Islet of Langerhans (tissue), 1 donor: ENCODE measurements around the gene EREG.
"Not testable (repeated sequence)": the region's sequence is repeated elsewhere in the genome, so short reads cannot be mapped to it uniquely, and the experiment has no call there.

Experiments used
- FAIRE-seq: peaks from one replicate; lab custom pipeline; 2011; peaks lifted over from hg19 to GRCh38; lab: Jason Lieb, UNC

Gene EREG

GRCh38 chr4:74390677-74391076, 25.7 kb downstream of the EREG start:
- FAIRE-seq, result no peak

- no peak for FAIRE-seq
Observed at GRCh38 chr4:74391346-74391745, 26.4 kb downstream of the EREG start.

DNA sequence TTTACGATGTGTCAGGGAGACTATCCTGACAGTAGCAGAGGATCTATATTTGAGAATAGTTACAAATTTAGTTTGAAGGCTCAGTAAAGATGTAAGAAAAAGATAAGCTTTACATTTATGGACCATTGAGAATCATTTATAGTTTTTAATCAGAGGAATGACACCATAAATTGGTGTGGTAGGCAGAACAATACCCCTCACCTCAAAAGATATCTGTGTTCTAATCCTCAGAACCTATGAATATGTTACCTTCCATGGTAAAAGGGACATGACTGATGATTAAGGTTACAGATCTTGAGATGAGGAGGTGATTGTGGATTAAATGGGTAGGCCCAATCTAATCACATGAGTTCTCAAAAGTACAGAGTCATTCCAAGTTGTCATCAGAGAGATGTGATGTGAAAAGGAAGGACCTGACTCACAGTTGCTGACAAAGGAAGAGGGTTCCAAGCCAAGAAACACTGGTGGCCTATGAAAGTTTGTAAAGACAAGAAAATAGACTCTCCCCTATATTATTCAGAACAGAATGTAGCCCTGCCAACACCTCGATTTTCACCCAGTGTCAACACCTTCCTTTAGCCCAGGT, 27.0 kb downstream of the EREG start:
- FAIRE-seq, result no peak

DNA sequence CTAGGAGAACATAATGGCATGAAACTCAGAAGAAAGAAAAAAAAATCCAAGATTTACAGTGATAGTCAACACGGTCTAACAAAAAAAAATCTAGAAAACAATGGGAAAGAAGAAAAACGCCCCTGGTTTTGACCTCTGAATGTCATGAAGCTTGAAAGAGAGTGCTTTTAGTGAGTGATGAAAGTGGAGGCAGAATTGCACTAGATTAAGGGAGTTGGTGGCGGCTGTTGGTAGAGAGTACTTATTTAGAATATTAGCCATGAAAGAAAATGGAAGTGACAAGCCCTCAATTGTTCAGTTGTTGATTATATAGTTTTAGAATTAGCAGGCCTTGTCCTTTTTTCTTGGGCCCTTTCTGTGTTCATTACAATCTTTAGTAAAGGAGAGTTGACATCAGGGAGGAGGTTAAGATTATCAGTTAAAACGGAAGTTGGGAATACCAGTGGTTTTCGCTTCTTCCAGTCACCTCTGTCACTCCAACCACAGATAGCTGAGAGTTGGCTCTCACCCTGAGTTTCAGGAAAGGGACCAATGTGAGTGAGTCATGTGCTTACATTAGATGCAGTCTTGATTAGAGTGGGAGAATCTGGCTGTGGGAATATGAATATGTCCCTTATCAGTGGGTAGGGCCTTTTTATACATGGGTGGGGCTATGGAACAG, 29.7 kb downstream of the EREG start:
- no peak for FAIRE-seq

DNA sequence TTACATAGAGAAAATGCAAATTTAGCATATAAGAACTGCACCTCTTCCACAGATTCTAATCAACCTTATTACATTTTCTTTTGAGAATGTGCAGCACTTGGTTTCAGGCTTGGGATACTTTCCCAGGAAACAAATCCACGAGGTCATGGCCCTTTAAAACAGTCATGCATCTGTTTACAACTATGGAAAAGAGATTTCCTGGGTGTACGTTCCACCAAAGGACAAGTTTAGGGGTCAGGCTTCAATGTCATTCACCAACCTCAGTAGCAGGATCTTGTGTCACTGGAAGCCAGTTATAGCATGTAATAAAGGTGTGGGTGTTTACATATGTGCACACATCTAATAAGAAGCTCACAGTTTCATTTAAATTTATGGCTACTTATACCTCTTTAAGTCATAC, 30.7 kb downstream of the EREG start:
- no peak for FAIRE-seq

DNA sequence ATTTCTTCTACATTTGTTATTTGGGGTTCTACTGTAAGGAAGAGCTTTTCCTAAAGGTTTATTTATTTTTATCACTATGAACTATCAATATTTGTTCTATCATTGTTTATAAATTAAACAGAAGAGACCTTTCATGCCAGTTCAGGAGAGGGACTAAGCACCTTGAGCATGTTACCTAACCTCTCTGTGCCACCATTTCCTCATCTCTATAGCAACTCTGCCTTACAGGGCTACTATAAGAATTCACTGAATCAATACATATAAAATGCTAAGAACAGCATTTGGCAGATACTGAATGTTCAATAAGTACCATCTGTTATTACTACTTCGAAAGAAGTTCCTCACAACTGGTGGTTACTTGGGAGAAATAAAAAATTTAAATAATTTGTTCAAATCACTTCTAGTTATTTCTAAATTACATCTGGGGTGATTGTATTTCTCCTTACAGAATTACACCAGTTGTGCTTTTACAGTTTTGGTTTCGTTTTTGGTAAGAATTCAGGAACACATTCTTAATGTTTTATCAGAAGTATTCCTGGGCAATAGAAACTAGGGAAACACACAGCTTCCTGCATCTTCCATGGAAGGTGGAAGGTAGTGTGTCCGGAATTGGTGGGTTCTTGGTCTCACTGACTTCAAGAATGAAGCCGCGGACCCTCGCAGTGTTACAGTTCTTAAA, 32.9 kb downstream of the EREG start:
- FAIRE-seq, result no peak

GRCh38 chr4:74398894-74399589, 34.1 kb downstream of the EREG start:
- FAIRE-seq, result not testable (repeated sequence)

- no peak for FAIRE-seq
Observed at GRCh38 chr4:74400395-74400794, 35.5 kb downstream of the EREG start.

GRCh38 chr4:74402692-74403456, 37.9 kb downstream of the EREG start:
- no peak for FAIRE-seq

DNA sequence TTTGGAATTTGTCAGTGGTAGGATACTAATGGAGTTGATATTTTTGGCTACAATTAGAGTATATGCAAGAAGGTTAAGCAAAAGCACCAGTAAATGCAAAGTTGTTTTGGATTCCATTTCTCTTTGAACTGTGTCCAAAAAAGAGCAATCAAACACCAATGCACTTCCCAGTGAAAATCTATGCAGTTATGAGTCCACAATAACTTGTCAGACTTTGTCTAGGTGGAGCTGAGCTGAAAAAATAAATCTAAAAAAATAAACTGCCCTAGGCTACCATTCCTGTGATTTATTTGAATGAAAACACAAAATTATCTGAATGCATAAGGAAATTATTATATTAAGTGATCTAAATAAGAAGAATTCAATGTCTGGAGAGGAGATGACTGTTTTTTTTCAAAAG, 42.9 kb downstream of the EREG start:
- no peak for FAIRE-seq

DNA sequence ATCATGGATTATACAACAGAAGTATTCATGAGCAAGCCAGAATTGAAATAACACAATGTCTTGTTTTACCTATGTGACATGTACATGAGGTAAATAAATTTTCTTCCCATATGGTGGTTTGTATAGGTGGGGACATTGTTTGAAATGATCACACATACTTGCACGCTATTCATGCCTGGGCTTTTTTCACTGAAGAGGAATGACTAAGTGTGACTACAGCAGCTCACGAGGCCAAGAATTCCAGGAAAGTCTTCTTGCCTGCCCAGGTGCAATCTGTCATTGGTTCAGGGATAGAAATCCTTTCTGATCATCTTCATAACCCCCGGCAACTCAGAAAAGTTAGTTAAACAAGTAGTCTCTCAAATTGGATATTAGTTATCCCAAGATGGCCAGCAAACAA, 43.7 kb downstream of the EREG start:
- FAIRE-seq, result no peak

DNA sequence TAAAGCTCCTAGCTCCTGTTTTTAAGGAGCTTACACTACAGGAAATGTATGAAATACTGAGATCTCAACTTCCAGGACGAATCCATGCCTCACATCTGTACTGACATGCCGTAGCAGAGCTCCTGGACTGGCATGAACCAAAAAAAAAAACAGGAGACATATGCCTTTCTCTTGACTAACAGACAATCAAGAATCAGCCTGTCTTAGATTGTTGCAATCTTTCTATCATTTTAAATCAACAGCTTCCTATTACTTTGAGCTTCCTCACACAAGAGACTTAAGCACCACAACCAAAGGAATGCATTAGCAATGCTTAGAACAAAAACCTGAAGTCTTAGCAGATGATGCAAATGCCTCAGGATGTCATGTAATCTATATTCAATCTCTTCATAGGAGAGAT, 45.3 kb downstream of the EREG start:
- no peak for FAIRE-seq

- FAIRE-seq, result no peak
Observed at GRCh38 chr4:74412225-74412624, 47.3 kb downstream of the EREG start.

DNA sequence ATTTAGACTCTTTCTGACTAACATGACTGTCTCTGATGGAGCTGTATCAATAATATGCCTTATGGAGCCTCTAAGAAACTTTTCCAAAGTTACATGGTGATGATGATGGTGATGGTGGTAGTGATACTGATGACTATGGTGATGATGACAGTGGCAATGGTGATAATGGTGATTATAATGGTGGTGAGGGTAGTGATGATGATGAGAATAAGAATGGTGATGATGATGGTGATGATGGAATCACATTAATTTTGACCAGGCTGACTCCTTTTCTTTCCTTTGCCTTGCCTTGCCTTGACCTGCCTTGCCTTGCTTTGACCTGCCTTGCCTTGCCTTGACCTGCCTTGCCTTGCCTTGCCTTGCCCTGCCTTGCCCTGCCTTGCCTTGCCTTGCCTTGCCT, 48.3 kb downstream of the EREG start:
- no peak for FAIRE-seq

DNA sequence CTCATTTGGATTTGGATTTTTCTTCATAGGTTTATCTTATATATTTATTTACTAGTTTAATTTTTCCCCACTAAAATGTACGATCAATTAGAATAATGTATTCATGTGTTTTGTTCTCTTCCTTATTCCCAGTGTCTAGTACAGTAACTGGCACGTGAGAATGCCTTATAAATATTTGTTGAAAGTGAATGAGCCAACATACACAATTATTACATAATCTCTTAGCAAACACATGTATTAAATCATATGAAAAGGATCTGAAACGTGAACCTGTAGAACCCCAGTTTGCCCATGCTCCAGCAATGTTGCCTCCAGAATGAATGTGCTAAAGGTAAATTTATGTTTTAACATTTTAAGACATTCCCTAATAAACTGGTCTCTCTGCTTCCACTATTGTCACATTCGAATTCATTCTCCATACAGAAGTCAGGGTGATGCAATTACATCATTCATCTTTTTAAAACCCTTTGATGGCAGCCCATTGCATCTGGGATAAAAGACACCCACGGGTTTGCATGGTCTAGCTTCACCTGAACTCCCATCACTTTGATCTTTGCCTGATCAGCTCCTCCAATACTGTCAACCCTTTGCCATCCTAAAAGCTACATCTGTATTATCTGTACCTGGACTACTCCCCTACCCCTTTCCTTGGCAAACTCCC, 49.3 kb downstream of the EREG start:
- no peak for FAIRE-seq

DNA sequence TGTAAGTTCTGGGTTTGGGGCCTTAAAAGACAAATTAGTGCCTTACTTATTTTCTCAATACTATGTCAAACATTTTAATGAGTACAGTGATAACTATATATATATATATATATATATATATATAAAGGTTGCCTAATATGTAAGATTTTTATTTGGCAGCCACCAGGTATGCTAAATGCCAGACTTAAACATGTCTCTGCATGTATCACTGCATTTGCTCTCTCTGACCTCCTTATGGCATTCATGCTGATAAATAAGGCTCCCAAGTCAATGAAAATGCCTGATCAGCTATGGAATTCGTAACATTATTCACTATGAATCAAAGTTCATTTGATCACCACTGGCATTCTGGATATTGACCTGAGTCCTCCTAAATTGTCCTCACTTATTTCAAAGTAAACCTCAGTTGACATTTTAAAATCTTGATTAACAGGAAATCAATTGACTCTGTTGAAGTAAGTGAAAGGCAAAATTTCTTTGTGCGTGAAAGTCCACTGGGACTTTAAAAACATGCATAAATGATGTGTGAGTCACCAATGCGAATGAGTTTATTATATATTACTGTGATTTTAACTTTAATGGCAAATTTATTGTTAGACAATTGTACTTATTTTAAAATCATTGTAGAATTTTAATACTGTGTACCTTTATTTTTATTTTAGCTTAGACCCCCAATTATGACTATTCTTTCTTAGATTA, 50.8 kb downstream of the EREG start:
- FAIRE-seq, result no peak

DNA sequence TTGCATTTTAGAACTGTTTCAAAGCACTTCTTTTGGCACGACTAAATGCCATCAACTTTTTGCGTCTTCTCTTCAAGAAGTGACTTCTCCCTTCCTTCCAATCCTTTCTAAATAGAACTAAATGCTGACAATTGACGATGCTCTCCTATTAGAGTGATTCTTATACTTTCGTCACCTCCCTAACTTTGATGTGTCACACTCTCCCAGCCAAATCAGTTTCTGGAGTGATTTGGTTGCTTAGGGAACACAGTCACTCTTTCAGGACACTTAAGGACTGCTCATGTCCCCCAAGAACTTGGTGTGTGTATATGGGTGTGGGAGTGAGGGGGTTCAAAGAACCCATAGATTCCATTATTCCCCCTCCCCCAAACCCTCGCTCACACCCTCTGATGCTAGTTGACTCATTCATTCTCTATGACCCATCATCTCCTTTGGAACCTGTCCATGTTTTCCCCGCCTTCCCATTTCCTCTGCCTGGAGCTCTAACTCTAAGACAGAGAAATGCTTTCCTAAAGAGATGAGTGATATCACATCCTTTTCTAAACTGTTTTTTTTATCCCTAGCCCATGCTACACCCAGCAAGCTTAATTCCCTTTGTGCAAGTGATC, 53.2 kb downstream of the EREG start:
- no peak for FAIRE-seq

GRCh38 chr4:74420863-74421262, 55.9 kb downstream of the EREG start:
- no peak for FAIRE-seq

DNA sequence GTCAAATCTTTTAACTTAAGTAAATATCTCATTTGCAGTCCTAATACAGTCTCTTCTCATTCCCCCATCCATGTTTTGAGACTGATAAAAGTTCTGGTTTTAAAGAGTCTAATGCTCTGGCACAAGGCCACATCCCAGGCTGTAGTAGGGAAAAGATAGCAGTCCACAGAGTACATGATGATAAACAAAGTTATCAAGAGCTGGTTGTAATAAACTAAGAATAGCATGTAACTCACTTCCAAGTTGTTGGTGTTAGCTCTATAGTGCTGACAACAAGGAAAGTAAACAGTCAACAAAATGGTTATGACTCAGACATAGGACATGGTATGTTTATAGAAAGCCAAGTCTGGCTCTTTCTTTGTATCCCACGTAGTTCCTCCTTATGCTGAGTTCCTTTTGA, 58.2 kb downstream of the EREG start:
- no peak for FAIRE-seq

DNA sequence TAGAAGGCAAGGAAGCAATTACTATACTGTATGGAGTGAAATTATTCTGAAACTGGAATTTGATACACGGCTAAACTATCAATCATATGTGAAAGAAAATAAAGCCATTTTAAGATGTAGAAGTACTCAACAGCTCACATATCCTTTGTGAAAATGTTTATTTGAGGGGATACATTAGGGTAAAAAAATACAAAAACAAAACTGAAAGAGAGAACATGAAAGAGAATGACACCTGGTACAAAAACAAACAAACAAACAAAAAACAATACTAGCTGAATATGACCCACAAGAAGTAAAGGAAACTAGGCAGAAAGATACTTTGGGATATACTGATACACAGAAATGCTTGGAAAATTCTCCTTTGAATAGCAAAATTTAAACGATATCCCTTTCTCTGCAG, 59.2 kb downstream of the EREG start:
- FAIRE-seq, result no peak

DNA sequence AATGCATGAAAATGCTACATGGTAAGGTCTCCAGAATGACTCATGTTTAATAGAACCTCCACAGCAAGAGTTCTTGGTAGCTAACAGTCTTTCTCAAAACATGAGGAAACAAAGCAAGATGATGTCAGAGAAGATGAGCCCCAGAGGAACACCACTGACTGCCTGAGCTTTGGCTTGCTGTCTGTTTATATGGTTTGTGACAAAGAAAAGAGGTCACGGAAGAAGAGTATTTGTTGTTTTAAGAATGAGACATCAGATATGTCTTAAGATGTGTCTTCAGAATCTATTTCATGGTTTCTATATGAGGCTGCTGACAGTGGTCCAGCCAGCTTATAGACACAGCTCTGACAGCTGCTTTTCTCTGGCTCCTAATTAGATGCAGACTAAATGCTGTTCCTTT, 61.2 kb downstream of the EREG start:
- FAIRE-seq, result no peak
